Neural crest cell (in vitro differentiated cells): ENCODE measurements around the gene ITGA2B. TPM values are rescaled to one million over a fixed set of nuclear protein-coding genes. Genes with fewer than 3 reads are reported as not detected.

Source experiments
- DNase-seq: peaks from one replicate; pipeline ENCODE4 v3.0.0; 2021; ENCODE audit warnings: low read depth, mixed read lengths, low spot score
- H3K27ac Mint-ChIP-seq: one replicate; pipeline ENCODE4 v1.8.0; 2021; ENCODE audit warnings: mild to moderate bottlenecking, mixed read lengths; ENCODE audit not compliant: unreplicated experiment
- H3K27me3 Mint-ChIP-seq: 2 replicates; pipeline ENCODE4 v1.8.0; 2021; ENCODE audit warnings: low read depth, mild to moderate bottlenecking, mixed read lengths
- H3K36me3 Mint-ChIP-seq: 2 replicates; pipeline ENCODE4 v1.8.0; 2021; ENCODE audit warnings: low read depth, mild to moderate bottlenecking, mixed read lengths
- H3K4me1 Mint-ChIP-seq: 2 replicates; pipeline ENCODE4 v1.8.0; 2021; ENCODE audit warnings: mixed read lengths
- H3K4me3 Mint-ChIP-seq: one replicate; pipeline ENCODE4 v1.8.0; 2021; ENCODE audit warnings: mild to moderate bottlenecking, mixed read lengths
- H3K9me3 Mint-ChIP-seq: 2 replicates; pipeline ENCODE4 v1.8.0; 2021; ENCODE audit warnings: mixed read lengths
- total RNA-seq: library from RNA; stranded (reverse); gene quantifications from 2 replicates; pipeline ENCODE4 v1.2.1, GENCODE V29; 2021
- TF ChIP-seq, protein P1 (sequence below): fragments of 200-600 bp; sonication (generic); conservative IDR thresholded peaks from 2 replicates; pipeline ENCODE4 v1.5.0; 2021; ENCODE audit warnings: antibody characterized with exemption, mild to moderate bottlenecking

Gene ITGA2B
- total RNA-seq, 1 donor from 2014 or later = 7.3 TPM

DNA sequence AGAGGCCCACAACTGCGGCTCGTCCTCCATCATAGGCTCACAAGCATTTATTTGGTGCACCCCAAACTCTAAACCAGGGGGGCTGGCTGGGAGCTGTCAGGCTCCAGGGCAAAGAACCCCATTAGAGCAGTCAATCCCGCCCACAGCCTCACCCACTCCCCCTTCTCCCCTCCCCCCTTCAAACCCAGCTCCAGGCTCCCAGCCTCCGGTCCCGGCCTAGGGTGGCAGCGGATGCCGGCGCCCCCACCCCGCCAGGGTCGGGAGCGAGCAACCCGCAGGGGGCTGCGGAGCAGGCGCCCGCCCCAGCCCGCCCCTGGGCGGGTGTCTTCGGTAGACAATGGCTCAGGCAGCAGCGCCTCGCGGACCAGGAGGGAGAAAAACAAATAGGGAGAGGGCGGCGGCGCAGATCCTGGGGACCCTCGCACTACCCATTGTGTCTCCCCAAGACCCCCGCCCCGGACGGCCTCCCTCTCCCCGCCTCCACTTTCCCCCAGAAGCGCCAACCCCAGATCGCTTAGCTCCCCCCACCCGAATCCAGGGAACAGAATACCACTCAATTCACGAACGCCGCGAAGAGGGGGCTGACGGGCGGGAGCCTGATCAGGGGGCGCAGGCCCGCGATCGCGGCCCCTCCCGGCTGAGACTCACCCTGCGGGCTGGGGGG lies 26.4 kb downstream of the ITGA2B start:
- Mint-ChIP-seq H3K4me1 (peaks cover 18% of the 10 kb centered on the region), H3K36me3 (no peaks in the 10 kb centered on the region), H3K4me3 (peak overlapping the region; percentile 89), H3K27me3 (peaks cover 32% of the 10 kb centered on the region), H3K27ac (peak overlapping the region; percentile 87), H3K9me3 (no peaks in the 10 kb centered on the region)
- TF ChIP-seq, protein P1, sequence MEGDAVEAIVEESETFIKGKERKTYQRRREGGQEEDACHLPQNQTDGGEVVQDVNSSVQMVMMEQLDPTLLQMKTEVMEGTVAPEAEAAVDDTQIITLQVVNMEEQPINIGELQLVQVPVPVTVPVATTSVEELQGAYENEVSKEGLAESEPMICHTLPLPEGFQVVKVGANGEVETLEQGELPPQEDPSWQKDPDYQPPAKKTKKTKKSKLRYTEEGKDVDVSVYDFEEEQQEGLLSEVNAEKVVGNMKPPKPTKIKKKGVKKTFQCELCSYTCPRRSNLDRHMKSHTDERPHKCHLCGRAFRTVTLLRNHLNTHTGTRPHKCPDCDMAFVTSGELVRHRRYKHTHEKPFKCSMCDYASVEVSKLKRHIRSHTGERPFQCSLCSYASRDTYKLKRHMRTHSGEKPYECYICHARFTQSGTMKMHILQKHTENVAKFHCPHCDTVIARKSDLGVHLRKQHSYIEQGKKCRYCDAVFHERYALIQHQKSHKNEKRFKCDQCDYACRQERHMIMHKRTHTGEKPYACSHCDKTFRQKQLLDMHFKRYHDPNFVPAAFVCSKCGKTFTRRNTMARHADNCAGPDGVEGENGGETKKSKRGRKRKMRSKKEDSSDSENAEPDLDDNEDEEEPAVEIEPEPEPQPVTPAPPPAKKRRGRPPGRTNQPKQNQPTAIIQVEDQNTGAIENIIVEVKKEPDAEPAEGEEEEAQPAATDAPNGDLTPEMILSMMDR = no peak
- no peak for DNase-seq

DNA sequence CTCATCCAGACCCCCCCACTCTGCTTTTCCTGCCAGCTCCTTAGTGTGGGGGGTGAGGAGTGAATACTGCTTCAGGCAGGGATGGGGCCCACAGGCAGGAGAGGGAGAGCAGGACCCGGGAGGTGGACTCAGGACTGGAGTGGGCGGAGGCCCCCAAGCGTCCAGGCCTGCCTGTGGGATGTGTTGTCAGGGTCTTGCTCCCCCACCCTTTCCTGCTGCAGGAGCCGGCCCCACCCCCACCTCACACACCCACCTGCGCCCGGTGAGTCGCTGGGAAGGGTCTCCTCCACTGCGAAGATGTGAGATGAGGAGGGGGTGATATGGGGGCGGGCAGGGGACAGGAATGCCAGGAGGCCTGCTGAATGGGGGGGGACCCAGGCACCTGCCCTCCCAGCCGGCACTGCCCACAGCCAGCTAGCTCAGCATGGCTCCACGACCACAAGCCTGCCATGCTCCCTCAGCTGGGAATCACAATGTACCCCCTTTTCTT lies 26.9 kb downstream of the ITGA2B start:
- no peak for DNase-seq
- Mint-ChIP-seq H3K4me1 (peaks cover 18% of the 10 kb centered on the region), H3K4me3 (peak overlapping the region; percentile 85), H3K27me3 (peaks cover 29% of the 10 kb centered on the region), H3K36me3 (no peaks in the 10 kb centered on the region), H3K9me3 (no peaks in the 10 kb centered on the region), H3K27ac (no peak overlapping the region)
- TF ChIP-seq, protein P1 = no peak

DNA sequence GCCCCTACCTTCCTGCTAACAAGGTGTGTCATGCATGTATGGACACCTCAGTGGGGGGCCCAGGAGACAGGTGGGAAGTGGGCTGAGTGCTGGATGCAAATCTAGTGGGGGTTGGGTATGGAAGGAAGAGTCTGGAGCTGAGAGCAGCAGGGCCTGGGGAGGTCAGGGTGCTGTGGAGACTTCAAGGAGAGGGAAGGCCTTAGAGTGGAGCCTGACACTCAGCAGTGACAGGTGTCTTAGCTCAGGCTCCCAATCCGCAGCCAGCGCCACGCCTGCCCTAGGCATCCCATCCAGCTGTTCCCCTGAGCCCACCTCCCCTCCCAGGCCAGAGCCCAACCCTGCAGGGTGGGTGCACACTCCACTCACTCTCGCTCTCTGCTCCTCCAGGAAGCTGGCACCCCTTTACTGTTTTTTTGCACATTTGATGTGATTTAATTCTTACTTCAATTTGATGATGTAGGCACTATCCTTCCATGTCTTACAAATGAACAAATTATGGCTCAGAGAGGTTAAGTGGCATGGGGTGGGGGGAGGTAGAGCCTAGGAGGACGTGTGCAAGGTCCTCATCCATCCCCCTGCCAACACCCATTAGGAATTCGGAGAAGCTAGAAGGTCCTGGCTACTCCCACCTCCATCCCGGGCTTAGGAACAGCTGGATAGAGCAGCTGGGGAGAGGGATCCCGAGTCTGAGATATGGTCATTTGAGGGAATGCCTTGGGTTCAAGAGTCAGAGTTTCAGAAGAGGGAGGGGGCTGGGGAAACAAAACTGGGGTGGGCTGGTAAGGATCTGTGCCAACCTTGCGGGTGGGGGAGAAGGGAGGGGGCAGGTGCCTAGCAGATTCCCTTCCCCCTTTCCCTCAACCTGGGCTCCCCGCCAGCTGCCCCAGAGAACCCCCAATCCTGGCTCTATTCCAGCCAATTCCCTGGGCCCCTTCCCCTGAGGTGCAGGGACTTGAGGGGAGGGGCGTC lies 27.9 kb downstream of the ITGA2B start:
- Mint-ChIP-seq H3K36me3 (no peaks in the 10 kb centered on the region), H3K4me3 (peak overlapping the region; percentile 78), H3K27me3 (peaks cover 21% of the 10 kb centered on the region), H3K9me3 (no peaks in the 10 kb centered on the region), H3K27ac (peak overlapping the region; percentile 43), H3K4me1 (peaks cover 18% of the 10 kb centered on the region)
- TF ChIP-seq, protein P1 = no peak
- no peak for DNase-seq

DNA sequence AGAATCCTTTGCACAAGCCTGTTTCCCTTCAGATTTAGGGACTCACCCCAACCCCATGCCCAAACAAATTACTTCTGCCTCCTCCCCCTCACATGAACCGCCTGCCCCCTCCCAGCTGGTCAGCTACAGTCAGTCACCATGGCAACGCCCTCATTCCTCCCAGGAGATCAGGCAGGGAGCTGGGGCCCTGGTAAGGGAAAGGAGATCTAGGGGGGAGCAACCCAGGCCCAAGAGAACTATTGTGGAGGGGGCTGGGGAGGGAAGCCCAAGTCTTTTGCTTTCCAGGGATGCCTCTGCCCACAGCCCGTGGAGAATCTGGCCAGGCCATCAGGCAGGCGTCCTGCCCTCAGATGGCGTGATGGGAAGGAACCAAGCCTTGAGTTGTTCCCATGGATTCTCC lies 28.6 kb downstream of the ITGA2B start:
- H3K4me1 Mint-ChIP-seq = peaks cover 18% of the 10 kb centered on the region
- H3K4me3 Mint-ChIP-seq = peak overlapping the region; percentile 78
- H3K27ac Mint-ChIP-seq = peak overlapping the region; percentile 43
- DNase-seq = no peak
- H3K27me3 Mint-ChIP-seq = peaks cover 13% of the 10 kb centered on the region
- no peaks in the 10 kb centered on the region for H3K36me3 Mint-ChIP-seq
- TF ChIP-seq, protein P1 = no peak
- no peaks in the 10 kb centered on the region for H3K9me3 Mint-ChIP-seq

DNA sequence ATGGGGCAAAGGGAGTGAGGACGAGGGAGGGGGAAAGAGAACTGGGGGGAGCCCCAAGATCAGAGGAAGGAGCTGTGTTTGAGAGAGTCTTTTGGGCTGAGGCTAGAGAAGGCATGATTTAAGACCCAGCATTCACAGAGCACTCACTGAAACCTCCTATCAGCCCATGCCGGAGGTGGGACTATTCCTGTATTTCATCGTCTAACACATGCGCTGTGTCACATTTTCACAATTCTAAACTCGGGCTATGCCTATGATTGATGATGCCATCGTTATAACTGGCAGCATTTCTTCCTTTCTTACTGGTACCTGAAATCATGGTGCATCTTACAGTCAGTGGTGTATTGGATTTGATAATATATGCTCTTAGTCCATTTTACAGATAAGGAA lies 29.3 kb downstream of the ITGA2B start:
- TF ChIP-seq, protein P1 = no peak
- no peak for DNase-seq
- Mint-ChIP-seq H3K4me3 (peak overlapping the region; percentile 78), H3K4me1 (peaks cover 18% of the 10 kb centered on the region), H3K27ac (no peak overlapping the region), H3K9me3 (no peaks in the 10 kb centered on the region), H3K36me3 (no peaks in the 10 kb centered on the region), H3K27me3 (peaks cover 7% of the 10 kb centered on the region)
